T47D (cell line): ENCODE measurements around the gene MRAP.
"Not testable (repeated sequence)": the region's sequence is repeated elsewhere in the genome, so short reads cannot be mapped to it uniquely, and the experiment has no call there.

Experiments used
- DNase-seq, 2 experiments: peaks; one replicate each; pipeline versions ENCODE4 v3.0.0 to v3.0.0-alpha.2; 2011 to 2012; ENCODE audit warnings: low read depth in 1 of 2, low spot score in 1 of 2
- JUND ChIP-seq: IDR thresholded peaks from 2 replicates; pipeline ENCODE4 v1.6.1; 2012; ENCODE audit warnings: low read depth
- in situ Hi-C: cut with HindIII; loops from 2 replicates; pipeline ENCODE4 v1.10.0; 2016; ENCODE audit warnings: low sequenced_read_pairs, low pct_unique_long_range_greater_than_20kb

MRAP gene

DNA sequence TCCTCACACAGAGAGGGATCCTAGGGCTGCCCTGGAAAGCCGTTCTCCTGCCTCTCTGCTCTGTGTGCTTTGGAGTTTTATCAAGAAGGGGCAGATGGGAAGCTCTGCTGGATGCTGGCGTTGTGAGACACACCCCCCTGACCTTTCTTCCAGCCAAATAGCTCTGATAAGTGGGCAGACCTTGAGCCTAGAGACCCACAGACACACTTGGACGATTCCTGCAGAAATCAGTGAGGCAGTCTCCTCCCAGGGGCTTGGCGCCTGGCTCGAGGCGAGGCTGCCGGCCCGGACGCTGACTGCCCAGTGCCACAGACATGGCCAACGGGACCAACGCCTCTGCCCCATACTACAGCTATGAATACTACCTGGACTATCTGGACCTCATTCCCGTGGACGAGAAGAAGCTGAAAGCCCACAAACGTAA lies at the start of gene MRAP:
Gene MRAP, plus strand, starts transcription at position 198 of the 424 bp plus-strand sequence. Its CDS starts 117 bp downstream, at position 315.
- in situ Hi-C loops, result no loop called here
- TF ChIP-seq JUND, result no peak
- DNase-seq, result no peak

DNA sequence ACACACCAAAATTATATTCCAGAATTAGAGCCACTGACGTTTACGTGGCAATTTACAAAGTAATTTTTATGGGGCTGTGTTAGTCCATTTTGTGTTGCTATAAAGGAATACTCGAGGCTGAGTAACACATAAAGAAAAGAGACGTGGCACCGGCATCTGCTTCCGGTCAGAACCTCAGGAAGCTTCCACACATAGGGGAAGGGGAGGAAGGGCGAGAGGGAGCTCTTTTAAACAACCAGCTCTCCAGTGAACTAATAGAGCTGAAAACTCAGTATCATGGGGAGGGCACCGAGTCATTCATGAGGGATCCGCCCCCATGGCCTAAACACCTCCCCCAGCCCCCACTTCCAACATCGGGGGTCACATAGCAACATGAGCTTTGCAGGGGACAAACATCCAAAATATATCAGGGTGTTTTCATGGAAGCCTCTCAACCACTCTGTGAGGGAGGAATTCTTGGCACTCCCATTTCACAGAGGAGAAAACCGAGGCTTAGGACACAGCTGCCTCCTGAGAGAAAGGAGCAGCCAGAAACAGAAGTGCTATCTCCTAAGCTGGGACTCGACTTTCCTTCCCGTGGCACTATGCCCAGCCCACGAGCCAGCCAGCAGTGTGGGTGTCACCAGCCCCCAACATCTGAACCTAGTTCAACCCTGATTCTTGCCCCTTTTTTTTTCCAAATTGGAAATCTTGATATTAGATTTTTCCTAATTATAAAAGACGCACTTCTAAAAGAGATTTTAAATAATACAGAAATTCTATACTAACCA lies 49.0 kb upstream of the MRAP start:
- in situ Hi-C loops, result no loop called here
- TF ChIP-seq JUND, result no peak

DNA sequence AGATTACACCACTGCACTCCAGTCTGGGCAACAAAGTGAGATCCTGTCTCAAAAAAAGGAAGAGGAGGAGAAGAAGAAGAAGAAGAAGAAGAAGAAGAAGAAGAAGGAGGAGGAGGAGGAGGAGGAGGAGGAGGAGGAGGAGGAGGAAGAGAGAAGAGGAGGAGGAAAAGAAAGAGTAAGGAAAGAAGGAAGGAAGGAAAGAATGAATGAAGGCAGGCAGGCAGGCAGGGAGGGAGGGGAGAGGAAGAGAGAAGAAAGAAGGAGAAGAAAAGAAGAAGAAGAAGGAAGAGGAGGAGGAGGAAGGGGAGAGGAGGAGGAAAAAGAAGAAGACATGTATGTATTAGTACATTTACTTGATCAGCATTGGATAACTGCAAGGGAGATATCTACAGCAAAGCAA lies 46.5 kb upstream of the MRAP start:
- DNase-seq, result no peak
- TF ChIP-seq JUND, result no peak
- in situ Hi-C loops, result no loop called here

More for the DNA sequence above, 49.0 kb upstream of the MRAP start:
- no peak for DNase-seq

DNA sequence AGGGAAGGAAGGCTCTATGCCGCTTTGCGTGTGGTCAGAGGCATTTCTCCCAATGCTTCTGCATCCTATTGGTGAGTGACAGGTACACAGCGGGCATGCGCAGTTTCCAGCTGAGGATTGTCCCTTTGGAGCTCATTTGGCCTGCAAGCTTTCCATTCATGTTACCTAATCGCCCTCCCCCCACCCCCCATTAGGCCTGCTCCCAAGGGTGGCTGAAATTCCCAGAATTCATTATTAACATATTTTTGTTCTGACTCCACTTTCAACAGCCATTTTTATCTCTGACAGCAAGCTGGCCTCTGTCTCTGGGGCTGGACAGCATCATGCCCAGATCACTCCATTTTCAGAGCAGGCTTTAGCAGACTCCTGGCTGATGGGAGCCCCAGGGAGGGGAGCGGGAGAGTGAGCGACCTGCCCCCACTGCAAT lies 45.4 kb upstream of the MRAP start:
- TF ChIP-seq JUND, result no peak
- DNase-seq, result no peak
- in situ Hi-C loops, result no loop called here

DNA sequence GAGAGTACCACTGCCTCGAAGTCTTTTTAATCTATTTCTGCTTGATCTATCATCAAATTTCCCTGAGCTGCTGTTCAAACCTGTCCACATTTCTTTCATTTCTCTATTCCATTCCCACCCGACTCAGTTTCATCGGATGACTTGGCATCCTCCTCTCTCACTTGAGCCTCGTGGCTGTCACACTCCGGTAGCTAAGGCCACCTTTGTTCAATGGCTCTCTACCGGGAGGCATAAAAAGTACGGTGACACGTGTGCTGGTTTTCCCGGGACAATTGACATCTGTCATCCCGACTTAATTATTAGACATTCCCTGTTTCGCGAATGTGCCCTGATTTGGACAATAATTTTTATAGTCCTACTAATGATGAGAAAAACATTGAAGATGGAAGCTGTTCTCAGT lies 42.4 kb upstream of the MRAP start:
- no peak for DNase-seq
- TF ChIP-seq JUND, result no peak
- in situ Hi-C loops, result no loop called here

DNA sequence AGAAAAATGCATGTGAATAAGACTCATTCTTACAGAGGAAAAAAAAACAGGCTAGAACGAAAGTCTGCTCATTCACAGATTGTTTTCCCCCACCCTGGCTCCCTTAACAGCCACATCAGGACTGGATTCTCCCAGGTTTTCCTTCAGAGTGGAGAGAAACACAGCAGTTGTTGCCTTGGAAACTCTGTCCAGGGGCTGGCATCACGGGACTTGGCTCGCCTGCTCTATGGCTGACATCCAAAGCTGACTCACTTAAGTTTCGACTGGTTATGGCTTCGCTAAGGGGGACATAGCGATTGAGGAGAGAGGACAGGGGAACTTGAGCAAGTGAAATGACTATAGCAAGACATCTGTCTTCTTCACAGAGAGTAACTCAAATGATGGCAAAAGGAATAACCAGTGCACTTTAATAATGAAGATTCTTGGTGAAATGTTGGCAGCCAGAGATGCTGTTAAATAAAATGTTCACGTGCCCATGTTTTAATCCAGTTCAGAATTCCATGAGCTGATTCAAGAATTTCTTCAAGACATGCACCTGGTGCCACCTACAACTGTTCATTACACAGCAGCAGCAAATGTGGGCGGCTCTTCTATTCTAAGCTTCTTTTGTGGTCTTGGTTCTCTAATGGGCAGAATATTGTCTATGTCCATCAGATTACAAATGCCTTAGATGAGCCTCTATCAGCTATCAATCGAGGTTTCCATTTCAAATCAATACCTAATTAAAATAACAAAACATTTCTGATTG lies 41.6 kb upstream of the MRAP start:
- no peak for TF ChIP-seq JUND
- in situ Hi-C loops, result no loop called here
- no peak for DNase-seq

DNA sequence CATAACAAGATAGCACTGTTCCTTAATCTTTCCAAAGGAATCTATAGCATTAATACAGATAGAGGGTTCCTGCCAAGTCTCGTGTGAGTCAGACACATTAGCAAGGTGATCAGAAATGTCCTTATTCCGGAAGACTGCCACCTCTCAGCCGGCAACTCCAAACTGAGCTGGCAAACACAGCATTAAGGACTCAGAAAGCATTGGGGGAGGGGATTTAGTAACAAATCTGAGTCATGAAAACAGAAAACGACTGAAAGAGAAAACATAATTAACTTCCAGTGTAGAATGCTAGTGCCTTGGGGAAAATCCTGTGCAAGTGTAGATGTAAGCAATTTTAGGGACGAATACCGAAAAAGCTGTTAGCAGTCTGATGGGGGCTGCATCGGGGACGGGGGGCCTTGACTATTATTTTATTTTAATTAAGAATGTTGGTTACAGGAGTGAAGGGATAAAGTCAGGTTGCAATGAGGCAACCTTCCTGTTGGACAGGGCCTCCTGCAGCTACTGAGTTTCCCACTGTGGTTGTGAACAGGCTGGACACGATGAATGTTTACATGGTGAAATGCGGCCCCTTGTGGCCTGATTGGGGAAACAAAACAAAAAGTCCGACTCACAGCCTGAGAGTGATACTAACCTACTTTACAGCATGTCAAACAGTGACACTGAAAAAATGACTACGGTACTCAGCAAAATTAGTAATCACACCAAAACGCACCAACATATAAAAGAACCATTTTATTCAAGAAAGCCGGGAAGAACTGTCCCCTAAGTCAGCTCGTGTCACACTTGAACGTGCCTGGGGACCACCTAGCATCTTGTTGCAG lies 40.5 kb upstream of the MRAP start:
- DNase-seq, result peak; percentile 64 to 90
- in situ Hi-C loops, result no loop called here
- TF ChIP-seq JUND, result no peak; the same call in 1 of the 2 replicates

DNA sequence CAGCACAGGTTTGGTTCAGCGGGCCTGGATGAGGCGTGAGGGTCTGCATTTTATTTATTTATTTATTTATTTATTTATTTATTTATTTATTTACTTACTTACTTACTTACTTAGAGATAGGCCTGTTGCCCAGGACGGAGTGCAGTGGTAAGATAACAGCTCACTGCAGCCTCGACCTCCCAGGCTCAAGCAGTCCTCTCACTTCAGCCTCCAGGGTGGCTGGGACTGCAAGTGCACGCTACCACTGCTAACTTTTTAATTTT lies 39.9 kb upstream of the MRAP start:
- in situ Hi-C loops, DNase-seq: not testable (repeated sequence)

DNA sequence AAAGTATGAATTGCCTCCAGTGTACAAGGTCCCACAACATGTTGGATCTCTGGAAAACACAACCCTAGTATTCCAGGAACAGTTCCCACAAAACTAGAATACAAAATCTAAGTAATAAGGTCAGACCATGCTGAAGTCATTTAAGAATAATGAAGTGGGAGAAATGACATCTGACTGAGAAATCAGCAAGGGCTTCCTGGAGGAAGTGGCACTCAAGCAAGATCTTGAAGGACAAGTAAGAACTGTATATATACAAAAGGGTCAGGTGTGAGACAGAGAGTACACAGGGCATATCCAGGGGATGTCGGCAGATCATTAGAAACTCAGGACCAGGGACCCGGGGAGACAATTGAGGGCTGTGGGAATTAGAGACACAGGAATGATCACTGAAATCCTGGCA lies 38.5 kb upstream of the MRAP start:
- in situ Hi-C loops, result no loop called here
- TF ChIP-seq JUND, result no peak
- no peak for DNase-seq

DNA sequence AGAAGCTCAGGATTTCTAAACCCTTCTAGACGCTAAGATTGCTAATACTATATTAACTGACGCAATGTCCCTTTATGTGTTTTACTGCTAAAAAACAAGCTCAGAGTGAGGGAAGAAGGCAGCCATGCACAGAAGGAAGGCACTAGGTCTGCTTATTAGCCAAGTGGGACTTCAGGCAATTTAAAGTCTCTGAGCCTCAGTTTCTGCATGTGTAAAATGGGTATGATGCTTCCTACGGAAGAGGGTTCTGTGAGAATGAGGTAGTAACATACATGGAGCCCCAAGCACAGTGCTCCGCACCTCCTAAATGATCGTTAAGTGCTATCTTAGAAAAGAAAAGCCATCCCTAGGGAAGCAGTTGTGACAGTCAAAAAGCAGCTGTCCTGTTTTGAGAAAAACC lies 36.7 kb upstream of the MRAP start:
- TF ChIP-seq JUND, result no peak
- no peak for DNase-seq
- in situ Hi-C loops, result no loop called here

DNA sequence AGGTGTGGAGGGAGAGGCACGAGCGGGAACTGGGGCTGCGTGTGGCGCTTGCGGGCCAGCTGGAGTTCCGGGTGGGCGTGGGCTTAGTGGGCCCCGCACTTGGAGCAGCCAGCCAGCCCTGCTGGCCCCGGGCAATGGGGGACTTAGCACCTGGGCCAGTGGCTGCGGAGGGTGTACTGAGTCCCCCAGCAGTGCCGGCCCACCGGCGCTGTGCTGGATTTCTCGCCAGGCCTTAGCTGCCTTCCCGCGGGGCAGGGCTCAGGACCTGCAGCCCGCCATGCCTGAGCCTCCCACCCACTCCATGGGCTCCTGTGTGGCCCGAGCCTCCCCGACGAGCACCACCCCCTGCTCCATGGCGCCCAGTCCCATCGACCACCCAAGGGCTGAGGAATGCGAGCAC lies 33.3 kb upstream of the MRAP start:
- DNase-seq, in situ Hi-C loops: not testable (repeated sequence)

DNA sequence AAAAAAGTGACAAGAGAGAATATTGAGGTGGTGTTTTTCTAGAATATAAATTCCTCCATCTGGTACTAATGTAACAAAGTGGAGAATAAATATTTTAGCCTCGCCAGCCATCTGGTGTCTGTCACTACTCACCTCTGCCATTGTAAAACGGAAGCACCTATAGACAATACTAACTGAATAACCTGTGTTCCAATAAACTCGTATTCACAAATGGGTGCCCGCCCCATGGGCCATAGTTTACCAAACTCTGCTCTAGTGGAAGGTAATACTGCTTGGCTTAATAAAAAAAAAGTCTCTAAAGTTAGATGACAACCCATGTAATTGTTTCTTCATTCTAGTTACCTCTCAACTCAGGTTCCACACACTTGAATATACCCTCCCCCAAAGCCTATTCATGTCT lies 27.9 kb upstream of the MRAP start:
- no peak for DNase-seq
- in situ Hi-C loops, result no loop called here
- TF ChIP-seq JUND, result no peak

DNA sequence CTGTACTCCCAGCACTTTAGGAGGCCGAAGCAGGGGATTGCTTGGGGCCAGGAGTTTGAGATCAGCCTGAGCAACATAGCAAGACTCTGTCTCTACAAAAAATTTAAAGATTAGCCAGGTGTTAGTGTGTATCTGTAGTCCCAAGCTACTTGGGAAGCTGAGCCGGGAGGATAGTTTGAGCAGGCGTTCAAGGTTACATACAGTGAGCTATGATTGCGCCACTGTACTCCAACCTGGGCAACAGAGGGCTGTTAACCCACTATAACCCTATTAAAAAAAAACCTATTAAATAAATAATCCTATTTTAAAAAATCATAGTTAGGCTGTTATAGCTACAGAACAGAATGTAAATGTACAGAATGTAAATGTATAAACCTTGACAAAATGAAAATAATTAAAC lies 22.0 kb upstream of the MRAP start:
- in situ Hi-C loops, result no loop called here
- no peak for DNase-seq
- TF ChIP-seq JUND, result no peak
